Skeletal muscle tissue (tissue), 4 donors: ENCODE results near the gene KY. TPM values are rescaled to one million over a fixed set of nuclear protein-coding genes. Genes with fewer than 3 reads are reported as not detected.

Source experiments
- H3K27ac ChIP-seq: one replicate; pipeline ENCODE4 v1.7.0; 2013; ENCODE audit warnings: mild to moderate bottlenecking, low read depth, low read length, inconsistent platforms
- H3K27me3 ChIP-seq, 3 donors: one replicate each; pipeline ENCODE4 v1.7.0; 2013; ENCODE audit warnings: low read length in 3 of 3; ENCODE audit not compliant: control insufficient read depth in 3 of 3, insufficient read depth in 3 of 3
- H3K36me3 ChIP-seq, 3 donors: one replicate each; pipeline ENCODE4 v1.7.0; 2013; ENCODE audit warnings: low read length in 3 of 3; ENCODE audit not compliant: control insufficient read depth in 3 of 3, insufficient read depth in 3 of 3
- H3K4me1 ChIP-seq, 3 donors: one replicate each; pipeline ENCODE4 v1.7.0; 2013; ENCODE audit warnings: low read length in 3 of 3, mild to moderate bottlenecking in 3 of 3; ENCODE audit not compliant: control insufficient read depth in 3 of 3, insufficient read depth in 3 of 3
- H3K4me3 ChIP-seq, 3 donors: one replicate each; pipeline ENCODE4 v1.7.0; 2013; ENCODE audit warnings: low read length in 3 of 3
- H3K9ac ChIP-seq, 3 donors: one replicate each; pipeline ENCODE4 v1.7.0; 2013; ENCODE audit warnings: low read length in 3 of 3, mild to moderate bottlenecking in 3 of 3, moderate library complexity in 2 of 3, low read depth in 1 of 3
- H3K9me3 ChIP-seq, 3 donors: one replicate each; pipeline ENCODE4 v1.7.0; 2013; ENCODE audit warnings: low read length in 3 of 3; ENCODE audit not compliant: control insufficient read depth in 3 of 3
- total RNA-seq: library from RNA; depleted of rRNA; stranded (reverse); fragments of >200 nt; gene quantifications from one replicate; pipeline ENCODE4 v1.2.3, GENCODE V29; 2014
- donor health status: Osteomylitis.

The KY gene
- total RNA-seq, 1 donor from 2014 or later, result 61.6 TPM

- H3K9ac ChIP-seq, result no peak overlapping the region
- H3K27ac ChIP-seq, result no peak overlapping the region
- H3K4me3 ChIP-seq, result no peak overlapping the region
- no peaks in the 10 kb centered on the region for H3K9me3 ChIP-seq
- peaks cover 0 to 10% (median 2%) of the 10 kb centered on the region in 3 donors for H3K4me1 ChIP-seq
- no peaks in the 10 kb centered on the region for H3K27me3 ChIP-seq
- peaks cover 0 to 6% (median 3%) of the 10 kb centered on the region in 3 donors for H3K36me3 ChIP-seq
These were observed 14.4 kb downstream of the KY start for GRCh38 chr3:134636406-134636805.

GRCh38 chr3:134630506-134630905 lies 20.3 kb downstream of the KY start:
- Histone ChIP-seq H3K9me3 (no peaks in the 10 kb centered on the region), H3K27ac (no peak overlapping the region), H3K4me3 (no peak overlapping the region), H3K27me3 (no peaks in the 10 kb centered on the region), H3K36me3 (peaks cover 12 to 50% (median 33%) of the 10 kb centered on the region in 3 donors), H3K4me1 (no peaks in the 10 kb centered on the region), H3K9ac (no peak overlapping the region)

GRCh38 chr3:134628884-134629283 lies 21.9 kb downstream of the KY start:
- Histone ChIP-seq H3K27me3 (no peaks in the 10 kb centered on the region), H3K27ac (no peak overlapping the region), H3K9ac (no peak overlapping the region), H3K4me3 (no peak overlapping the region), H3K9me3 (no peaks in the 10 kb centered on the region), H3K4me1 (no peaks in the 10 kb centered on the region), H3K36me3 (peaks cover 16 to 66% (median 43%) of the 10 kb centered on the region in 3 donors)

GRCh38 chr3:134627831-134628230 lies 23.0 kb downstream of the KY start:
- H3K27ac ChIP-seq, result no peak overlapping the region
- H3K4me3 ChIP-seq, result no peak overlapping the region

GRCh38 chr3:134625885-134626741 lies 24.7 kb downstream of the KY start:
- Histone ChIP-seq H3K9ac (no peak overlapping the region), H3K36me3 (peaks cover 16 to 73% (median 45%) of the 10 kb centered on the region in 3 donors), H3K9me3 (no peaks in the 10 kb centered on the region), H3K4me1 (peaks cover 0 to 5% (median 0%) of the 10 kb centered on the region in 3 donors), H3K4me3 (no peak overlapping the region), H3K27me3 (no peaks in the 10 kb centered on the region), H3K27ac (no peak overlapping the region)

More at GRCh38 chr3:134627831-134628230, 23.0 kb downstream of the KY start:
- no peaks in the 10 kb centered on the region for H3K27me3 ChIP-seq
- H3K4me1 ChIP-seq, result peaks cover 0 to 2% (median 0%) of the 10 kb centered on the region in 3 donors
- H3K36me3 ChIP-seq, result peaks cover 16 to 73% (median 45%) of the 10 kb centered on the region in 3 donors
- H3K9me3 ChIP-seq, result no peaks in the 10 kb centered on the region
- H3K9ac ChIP-seq, result no peak overlapping the region

GRCh38 chr3:134625462-134625861 lies 25.4 kb downstream of the KY start:
- Histone ChIP-seq H3K27me3 (no peaks in the 10 kb centered on the region), H3K4me1 (peaks cover 0 to 5% (median 0%) of the 10 kb centered on the region in 3 donors), H3K4me3 (no peak overlapping the region), H3K9me3 (no peaks in the 10 kb centered on the region), H3K36me3 (peaks cover 19 to 79% (median 50%) of the 10 kb centered on the region in 3 donors), H3K27ac (no peak overlapping the region), H3K9ac (no peak overlapping the region)

GRCh38 chr3:134624537-134625287 lies 26.1 kb downstream of the KY start:
- no peaks in the 10 kb centered on the region for H3K27me3 ChIP-seq
- H3K9ac ChIP-seq, result no peak overlapping the region
- H3K27ac ChIP-seq, result no peak overlapping the region
- peaks cover 0 to 5% (median 0%) of the 10 kb centered on the region in 3 donors for H3K4me1 ChIP-seq
- no peaks in the 10 kb centered on the region for H3K9me3 ChIP-seq
- H3K4me3 ChIP-seq, result no peak overlapping the region
- peaks cover 26 to 79% (median 57%) of the 10 kb centered on the region in 3 donors for H3K36me3 ChIP-seq

- Histone ChIP-seq H3K4me1 (peaks cover 0 to 5% (median 0%) of the 10 kb centered on the region in 3 donors), H3K9ac (no peak overlapping the region), H3K36me3 (peaks cover 31 to 79% (median 58%) of the 10 kb centered on the region in 3 donors), H3K27ac (no peak overlapping the region), H3K9me3 (no peaks in the 10 kb centered on the region), H3K27me3 (no peaks in the 10 kb centered on the region), H3K4me3 (no peak overlapping the region)
These were observed 27.1 kb downstream of the KY start for GRCh38 chr3:134623615-134624245.

GRCh38 chr3:134622806-134623365 lies 27.9 kb downstream of the KY start:
- Histone ChIP-seq H3K9me3 (no peaks in the 10 kb centered on the region), H3K27me3 (no peaks in the 10 kb centered on the region), H3K4me3 (no peak overlapping the region), H3K27ac (no peak overlapping the region), H3K9ac (no peak overlapping the region), H3K36me3 (peaks cover 33 to 79% (median 60%) of the 10 kb centered on the region in 3 donors), H3K4me1 (peaks cover 0 to 5% (median 0%) of the 10 kb centered on the region in 3 donors)
